Thyroid gland (tissue), 4 donors: Measurements from ENCODE around the gene KCNAB1. TPM values are rescaled to one million over a fixed set of nuclear protein-coding genes. Genes with fewer than 3 reads are reported as not detected.

Source experiments
- DNase-seq, 2 donors: peaks; one replicate each; pipeline ENCODE4 v3.0.0-alpha.2; 2019
- H3K27ac ChIP-seq, 3 donors: fragments of 200-600 bp; sonication (generic); 1 replicate in 2 of 3; 2 replicates in 1 of 3; pipeline ENCODE4 v1.5.1; 2016 to 2019; ENCODE audit warnings: mild to moderate bottlenecking in 1 of 3, moderate library complexity in 1 of 3
- H3K27me3 ChIP-seq: fragments of 200-600 bp; sonication (generic); one replicate; pipeline ENCODE4 v1.5.1; 2019
- H3K36me3 ChIP-seq, 2 donors: fragments of 200-600 bp; sonication (generic); one replicate each; pipeline ENCODE4 v1.5.1; 2016 to 2019
- H3K4me1 ChIP-seq, 2 donors: fragments of 200-600 bp; sonication (generic); one replicate each; pipeline ENCODE4 v1.5.1; 2017 to 2019
- H3K4me3 ChIP-seq, 3 donors: fragments of 200-600 bp; sonication (generic); replicated peaks in 1 of 3; 1 replicate in 2 of 3; 2 replicates in 1 of 3; pipeline ENCODE4 v1.5.1; 2016; ENCODE audit warnings: mild to moderate bottlenecking in 1 of 3
- H3K9me3 ChIP-seq: fragments of 200-600 bp; sonication (generic); one replicate; pipeline ENCODE4 v1.5.1; 2017
- POLR2A ChIP-seq, 2 donors: fragments of 450-650 bp; IDR thresholded peaks; one replicate each; pipeline ENCODE4 v1.6.1; 2017; ENCODE audit warnings: antibody characterized with exemption in 2 of 2, mild to moderate bottlenecking in 2 of 2, moderate library complexity in 1 of 2
- WGBS, 2 donors: methylation state at CpG; one replicate each; pipeline ENCODE4 v1.1.5; 2017; 5-methylcytosine and 5-hydroxymethylcytosine counted together
- intact Hi-C: fragments of 100-400 bp; cut with DNase I; formaldehyde crosslinking; loops from one replicate; pipeline ENCODE4 v1.15.1; 2023
- total RNA-seq, 4 donors: library from RNA; depleted of rRNA; stranded (reverse); fragments of >200 nt; gene quantifications; one replicate each; pipeline ENCODE4 v1.2.3, GENCODE V29; 2016
- TF ChIP-seq, protein P1 (sequence below), 6 experiments: fragments of 200-600 bp in 3 of 6; fragments of 450-650 bp in 3 of 6; sonication (generic) in 3 of 6; IDR thresholded peaks; one replicate each; pipeline ENCODE4 v1.5.1; 2016 to 2019; ENCODE audit warnings: antibody characterized with exemption in 6 of 6, mild to moderate bottlenecking in 2 of 6, inconsistent platforms in 1 of 6, moderate library complexity in 1 of 6

The KCNAB1 gene
- total RNA-seq, 4 donors from 2014 or later, result 19.3 to 26.1 (median 22.9) TPM

DNA sequence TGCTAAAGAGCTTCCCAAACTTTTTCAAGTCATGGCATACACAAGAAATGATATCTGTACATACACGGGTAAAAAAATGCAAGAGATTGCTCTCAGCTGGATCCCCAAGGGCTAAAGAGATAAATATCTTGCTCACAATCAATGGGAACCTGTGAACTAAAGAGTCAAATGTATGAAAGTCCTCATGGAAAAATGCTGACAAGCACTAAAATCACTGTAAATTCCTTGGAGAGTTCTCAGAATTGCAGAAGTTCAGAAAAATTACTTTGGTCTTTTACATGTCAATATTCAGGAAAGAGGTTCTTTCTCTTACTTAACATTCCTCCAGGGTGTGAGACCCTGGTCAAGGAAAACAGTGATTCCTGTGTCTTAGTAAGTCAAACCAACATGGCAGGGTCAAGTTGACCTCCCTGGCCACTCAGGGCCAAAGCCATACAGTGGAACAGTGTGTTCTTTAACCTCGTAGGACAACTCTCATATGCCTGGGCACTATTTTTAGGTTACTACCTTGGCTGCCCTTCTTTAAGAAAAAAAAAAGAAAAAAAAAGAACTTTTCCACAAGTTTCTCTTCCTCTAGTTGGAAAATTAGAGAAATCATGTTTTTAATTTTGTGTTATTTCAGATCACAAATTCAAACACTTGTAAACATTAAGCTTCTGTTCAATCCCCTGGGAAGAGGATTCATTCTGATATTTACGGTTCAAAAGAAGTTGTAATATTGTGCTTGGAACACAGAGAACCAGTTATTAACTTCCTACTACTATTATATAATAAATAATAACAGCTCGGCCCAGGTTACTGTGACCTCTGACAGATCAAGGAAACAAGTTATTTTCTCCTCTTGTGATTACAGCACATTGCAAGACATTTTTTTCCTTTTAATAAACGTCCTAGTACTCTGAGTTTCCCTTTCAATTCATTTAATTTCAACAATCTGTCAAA, 422.0 kb downstream of the KCNAB1 start:
- intact Hi-C loops, result no loop called here

DNA sequence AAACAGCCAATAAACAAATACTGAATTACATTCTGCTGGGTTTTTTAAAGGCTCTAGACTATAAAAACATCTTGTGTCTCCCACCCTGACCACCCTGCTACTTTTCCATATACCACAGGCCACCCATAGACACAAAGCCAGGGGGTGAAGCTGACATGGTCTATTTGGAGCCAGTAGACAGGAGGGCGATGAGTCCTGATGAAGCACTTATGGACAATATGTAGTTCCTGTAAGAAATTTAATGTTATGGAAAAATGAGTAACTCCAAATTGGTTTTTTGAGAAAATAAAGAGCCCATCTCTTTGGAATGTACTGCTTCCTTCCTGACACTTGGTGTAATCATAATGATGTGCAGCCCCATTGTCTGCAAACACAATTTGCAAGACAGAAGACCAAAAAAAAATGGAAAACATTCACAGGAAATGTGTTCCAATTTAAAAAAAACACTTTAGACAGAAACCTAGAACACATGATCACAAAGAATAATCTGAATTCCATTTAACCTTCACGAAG, 422.7 kb downstream of the KCNAB1 start:
- WGBS, 2 donors, result 70 to 82% methylated on average over 2 of the region's 2 CpGs
- Histone ChIP-seq H3K4me1 (peaks cover 24 to 48% of the 10 kb centered on the region in 2 donors), H3K4me3 (no peak overlapping the region), H3K36me3 (peaks cover 11 to 24% of the 10 kb centered on the region in 2 donors), H3K27ac (peak overlapping the region; percentile 76 to 85 (median 79)), H3K9me3 (no peaks in the 10 kb centered on the region), H3K27me3 (no peaks in the 10 kb centered on the region)
- no peak for TF ChIP-seq POLR2A (IDR thresholded peaks at IDR 0.05)
- TF ChIP-seq, protein P1, sequence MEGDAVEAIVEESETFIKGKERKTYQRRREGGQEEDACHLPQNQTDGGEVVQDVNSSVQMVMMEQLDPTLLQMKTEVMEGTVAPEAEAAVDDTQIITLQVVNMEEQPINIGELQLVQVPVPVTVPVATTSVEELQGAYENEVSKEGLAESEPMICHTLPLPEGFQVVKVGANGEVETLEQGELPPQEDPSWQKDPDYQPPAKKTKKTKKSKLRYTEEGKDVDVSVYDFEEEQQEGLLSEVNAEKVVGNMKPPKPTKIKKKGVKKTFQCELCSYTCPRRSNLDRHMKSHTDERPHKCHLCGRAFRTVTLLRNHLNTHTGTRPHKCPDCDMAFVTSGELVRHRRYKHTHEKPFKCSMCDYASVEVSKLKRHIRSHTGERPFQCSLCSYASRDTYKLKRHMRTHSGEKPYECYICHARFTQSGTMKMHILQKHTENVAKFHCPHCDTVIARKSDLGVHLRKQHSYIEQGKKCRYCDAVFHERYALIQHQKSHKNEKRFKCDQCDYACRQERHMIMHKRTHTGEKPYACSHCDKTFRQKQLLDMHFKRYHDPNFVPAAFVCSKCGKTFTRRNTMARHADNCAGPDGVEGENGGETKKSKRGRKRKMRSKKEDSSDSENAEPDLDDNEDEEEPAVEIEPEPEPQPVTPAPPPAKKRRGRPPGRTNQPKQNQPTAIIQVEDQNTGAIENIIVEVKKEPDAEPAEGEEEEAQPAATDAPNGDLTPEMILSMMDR (IDR thresholded peaks at IDR 0.05), result no peak
- intact Hi-C loops, result no loop called here
- no peak for DNase-seq

More for the DNA sequence above, 422.0 kb downstream of the KCNAB1 start:
- TF ChIP-seq, protein P1 (IDR thresholded peaks at IDR 0.05), result no peak
- TF ChIP-seq POLR2A (IDR thresholded peaks at IDR 0.05), result no peak
- H3K27me3 ChIP-seq, result no peaks in the 10 kb centered on the region
- H3K4me3 ChIP-seq, result no peak overlapping the region
- no peaks in the 10 kb centered on the region for H3K9me3 ChIP-seq
- DNase-seq, result peak; percentile 57 to 70
- H3K36me3 ChIP-seq, result peaks cover 9 to 24% of the 10 kb centered on the region in 2 donors
- peak overlapping the region; percentile 76 to 85 (median 79) for H3K27ac ChIP-seq
- peaks cover 24 to 42% of the 10 kb centered on the region in 2 donors for H3K4me1 ChIP-seq
- WGBS, 2 donors, result 48 to 52% methylated on average over 5 of the region's 5 CpGs

DNA sequence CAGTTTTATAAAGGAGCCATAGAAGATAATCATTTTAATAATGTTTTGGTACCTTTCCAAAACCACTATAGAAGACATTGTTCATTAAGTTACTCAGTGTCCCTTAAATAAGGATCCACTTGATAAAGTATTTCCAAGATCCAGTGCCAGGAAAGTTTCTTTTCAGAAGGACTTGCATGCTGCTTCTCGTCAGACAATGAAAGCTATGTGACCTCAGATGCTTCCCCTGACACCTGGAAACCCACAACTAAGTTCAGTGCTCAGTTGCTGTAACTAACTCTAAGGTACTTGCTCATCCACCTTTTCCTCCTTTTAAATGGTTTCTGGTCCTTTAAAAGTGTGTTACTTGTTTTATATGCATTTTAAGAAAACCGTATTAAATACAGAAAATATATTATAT, 427.3 kb downstream of the KCNAB1 start:
- no peak overlapping the region for H3K27ac ChIP-seq

DNA sequence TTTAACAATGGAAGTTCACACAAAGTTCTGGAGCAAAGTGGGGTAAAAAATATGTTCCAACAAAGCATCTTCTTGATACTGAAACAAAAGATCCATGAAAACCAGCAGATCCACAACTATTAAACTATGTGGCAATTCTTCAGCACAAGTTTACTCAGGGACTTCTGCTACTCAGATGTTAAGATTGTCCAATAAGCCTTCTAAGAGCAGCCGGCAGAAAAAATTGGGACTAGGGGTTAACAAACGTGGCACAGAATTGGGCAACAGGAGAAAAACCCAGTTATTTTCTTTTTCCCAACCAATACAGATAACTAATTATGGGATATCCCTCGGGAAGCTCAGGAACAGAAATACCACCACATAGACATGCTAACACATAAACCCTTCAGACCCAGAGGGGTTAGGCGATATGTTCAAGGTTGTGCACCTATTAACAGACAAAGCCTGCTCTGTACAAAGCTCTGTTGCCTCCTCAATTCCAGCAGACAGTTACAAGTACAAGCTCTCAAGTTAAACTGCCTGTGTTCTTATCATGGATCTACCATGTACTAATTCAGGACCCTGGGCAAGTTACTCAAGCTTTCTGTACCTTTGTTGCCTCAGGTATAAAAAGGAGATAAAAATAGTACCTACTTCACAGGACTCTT, 427.8 kb downstream of the KCNAB1 start:
- no peak for TF ChIP-seq POLR2A (IDR thresholded peaks at IDR 0.05)
- TF ChIP-seq, protein P1 (IDR thresholded peaks at IDR 0.05), result no peak
- 79 to 87% methylated on average over 4 of the region's 4 CpGs for WGBS, 2 donors
- H3K27ac ChIP-seq, result peak overlapping the region in 1 of 3 donors; percentile 6
- H3K4me3 ChIP-seq, result no peak overlapping the region
- H3K4me1 ChIP-seq, result peaks cover 29 to 67% of the 10 kb centered on the region in 2 donors
- no peaks in the 10 kb centered on the region for H3K27me3 ChIP-seq
- no peak for DNase-seq
- H3K9me3 ChIP-seq, result no peaks in the 10 kb centered on the region
- intact Hi-C loops, result no loop called here
- H3K36me3 ChIP-seq, result peaks cover 13 to 22% of the 10 kb centered on the region in 2 donors

More for the DNA sequence above, 427.3 kb downstream of the KCNAB1 start:
- Histone ChIP-seq H3K4me3 (no peak overlapping the region), H3K27me3 (no peaks in the 10 kb centered on the region), H3K4me1 (peaks cover 30 to 67% of the 10 kb centered on the region in 2 donors), H3K9me3 (no peaks in the 10 kb centered on the region), H3K36me3 (peaks cover 13 to 22% of the 10 kb centered on the region in 2 donors)
- intact Hi-C loops, result no loop called here
- TF ChIP-seq, protein P1 (IDR thresholded peaks at IDR 0.05), result no peak
- no peak for TF ChIP-seq POLR2A (IDR thresholded peaks at IDR 0.05)
- 58 to 67% methylated on average over 2 of the region's 2 CpGs for WGBS, 2 donors
- DNase-seq, result no peak
